ENCODE measurements around the gene RBPJ. TPM values are rescaled to one million over a fixed set of nuclear protein-coding genes. Genes with fewer than 3 reads are reported as not detected.

Gene RBPJ
- total RNA-seq, 4 donors from 2014 or later = 28.7 to 65.6 (median 37.1) TPM

DNA sequence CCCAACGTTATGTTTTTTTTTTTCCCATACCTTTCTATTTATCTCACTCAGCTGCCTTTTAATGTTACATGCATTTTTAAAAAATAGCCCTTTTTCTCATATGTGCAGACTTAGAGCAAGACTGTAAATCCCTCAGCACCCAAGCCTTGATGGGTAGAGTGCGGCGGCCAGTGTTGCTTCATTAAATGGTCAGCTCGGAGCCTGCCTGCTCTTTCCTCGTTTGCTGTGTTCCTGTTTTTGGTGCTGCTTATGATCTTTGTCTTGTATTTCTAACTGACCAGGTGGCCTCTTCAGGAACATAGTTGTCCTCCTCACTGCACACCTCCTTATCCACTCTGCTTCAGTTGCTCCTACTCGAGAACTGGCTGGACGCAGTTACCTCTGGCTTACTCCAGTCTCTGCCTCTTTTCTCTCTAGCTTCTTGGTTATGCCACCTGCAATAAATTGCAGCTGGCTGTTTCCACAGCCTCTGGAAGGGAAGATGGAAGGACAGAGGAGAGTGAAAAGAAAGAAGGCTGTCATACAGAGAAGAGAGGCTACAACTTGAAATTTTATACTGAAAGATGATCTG lies 10.7 kb downstream of the RBPJ start:
- no peak overlapping the region for H3K27ac ChIP-seq
- no peaks in the 10 kb centered on the region for H3K36me3 ChIP-seq
- intact Hi-C loops (cut with DNase I) = loop anchor here (5.0 kb wide), 1 partner anchor 76 kb away; no protein-coding TSS in a partner anchor
- 62 to 74% methylated on average over 7 of the region's 7 CpGs for WGBS, 2 donors
- H3K27me3 ChIP-seq = no peaks in the 10 kb centered on the region
- no peaks in the 10 kb centered on the region for H3K9me3 ChIP-seq
- H3K4me3 ChIP-seq = no peak overlapping the region
- DNase-seq = no peak
- TF ChIP-seq, protein P1, sequence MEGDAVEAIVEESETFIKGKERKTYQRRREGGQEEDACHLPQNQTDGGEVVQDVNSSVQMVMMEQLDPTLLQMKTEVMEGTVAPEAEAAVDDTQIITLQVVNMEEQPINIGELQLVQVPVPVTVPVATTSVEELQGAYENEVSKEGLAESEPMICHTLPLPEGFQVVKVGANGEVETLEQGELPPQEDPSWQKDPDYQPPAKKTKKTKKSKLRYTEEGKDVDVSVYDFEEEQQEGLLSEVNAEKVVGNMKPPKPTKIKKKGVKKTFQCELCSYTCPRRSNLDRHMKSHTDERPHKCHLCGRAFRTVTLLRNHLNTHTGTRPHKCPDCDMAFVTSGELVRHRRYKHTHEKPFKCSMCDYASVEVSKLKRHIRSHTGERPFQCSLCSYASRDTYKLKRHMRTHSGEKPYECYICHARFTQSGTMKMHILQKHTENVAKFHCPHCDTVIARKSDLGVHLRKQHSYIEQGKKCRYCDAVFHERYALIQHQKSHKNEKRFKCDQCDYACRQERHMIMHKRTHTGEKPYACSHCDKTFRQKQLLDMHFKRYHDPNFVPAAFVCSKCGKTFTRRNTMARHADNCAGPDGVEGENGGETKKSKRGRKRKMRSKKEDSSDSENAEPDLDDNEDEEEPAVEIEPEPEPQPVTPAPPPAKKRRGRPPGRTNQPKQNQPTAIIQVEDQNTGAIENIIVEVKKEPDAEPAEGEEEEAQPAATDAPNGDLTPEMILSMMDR (IDR thresholded peaks at IDR 0.05) = no peak
- H3K4me1 ChIP-seq = peaks cover 0 to 52% (median 5%) of the 10 kb centered on the region in 3 donors

DNA sequence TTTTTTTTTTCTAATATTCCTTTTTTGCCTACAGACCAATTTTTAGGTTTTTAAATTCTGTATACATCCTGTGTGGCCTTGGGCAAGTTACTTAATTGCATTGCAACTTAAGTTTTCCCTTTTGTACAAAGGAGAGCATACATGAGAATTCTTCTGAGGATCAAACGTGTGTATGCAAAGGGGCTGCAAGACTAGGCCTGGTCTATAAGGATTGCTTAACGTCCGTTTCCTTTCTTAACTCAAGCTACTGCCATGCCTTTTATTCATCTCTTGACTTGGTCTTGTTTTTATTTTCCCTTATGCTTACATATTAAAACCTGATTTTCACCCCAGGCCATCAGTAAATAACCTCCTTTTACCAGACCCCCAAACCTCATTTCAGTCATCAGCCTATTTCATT lies 13.6 kb downstream of the RBPJ start:
- no peaks in the 10 kb centered on the region for H3K36me3 ChIP-seq
- no peaks in the 10 kb centered on the region for H3K9me3 ChIP-seq
- no peak overlapping the region for H3K27ac ChIP-seq
- no peaks in the 10 kb centered on the region for H3K27me3 ChIP-seq
- DNase-seq = no peak
- H3K4me3 ChIP-seq = no peak overlapping the region
- WGBS, 2 donors = 32 to 47% methylated on average over 3 of the region's 3 CpGs
- intact Hi-C loops (cut with DNase I) = loop anchor here (5.0 kb wide), 1 partner anchor 73 kb away; no protein-coding TSS in a partner anchor
- peaks cover 0 to 36% (median 0%) of the 10 kb centered on the region in 3 donors for H3K4me1 ChIP-seq
- TF ChIP-seq, protein P1 (IDR thresholded peaks at IDR 0.05) = no peak
- no peak for TF ChIP-seq POLR2A (IDR thresholded peaks at IDR 0.05)

DNA sequence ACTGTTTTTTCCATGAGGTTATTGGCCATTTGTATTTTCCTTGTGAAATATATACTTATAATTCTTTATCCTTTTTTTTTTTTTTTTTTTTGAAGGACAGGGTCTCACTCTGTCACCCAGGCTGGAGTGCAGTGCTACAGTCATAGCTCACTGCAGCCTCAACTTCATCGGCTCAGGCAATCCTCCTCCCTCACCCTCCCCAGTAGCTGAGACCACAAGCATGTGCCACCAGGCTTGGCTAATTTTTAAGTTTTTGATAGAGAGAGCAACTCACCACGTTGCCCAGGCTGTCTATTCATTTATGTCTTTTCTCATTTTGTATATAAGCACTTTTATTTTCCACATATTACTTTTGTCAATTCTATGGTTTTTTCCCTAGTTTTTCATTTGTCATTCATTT lies 16.8 kb downstream of the RBPJ start:
- peaks cover 0 to 37% (median 3%) of the 10 kb centered on the region in 3 donors for H3K4me1 ChIP-seq
- H3K27me3 ChIP-seq = no peaks in the 10 kb centered on the region
- intact Hi-C loops (cut with DNase I) = no loop called here
- 70 to 73% methylated on average over 1 to 2 of the region's 2 CpGs for WGBS, 2 donors
- H3K9me3 ChIP-seq = no peaks in the 10 kb centered on the region
- no peak for DNase-seq
- no peak overlapping the region for H3K27ac ChIP-seq
- TF ChIP-seq POLR2A (IDR thresholded peaks at IDR 0.05) = no peak
- TF ChIP-seq, protein P1 (IDR thresholded peaks at IDR 0.05) = no peak
- H3K36me3 ChIP-seq = no peaks in the 10 kb centered on the region
- H3K4me3 ChIP-seq = no peak overlapping the region

DNA sequence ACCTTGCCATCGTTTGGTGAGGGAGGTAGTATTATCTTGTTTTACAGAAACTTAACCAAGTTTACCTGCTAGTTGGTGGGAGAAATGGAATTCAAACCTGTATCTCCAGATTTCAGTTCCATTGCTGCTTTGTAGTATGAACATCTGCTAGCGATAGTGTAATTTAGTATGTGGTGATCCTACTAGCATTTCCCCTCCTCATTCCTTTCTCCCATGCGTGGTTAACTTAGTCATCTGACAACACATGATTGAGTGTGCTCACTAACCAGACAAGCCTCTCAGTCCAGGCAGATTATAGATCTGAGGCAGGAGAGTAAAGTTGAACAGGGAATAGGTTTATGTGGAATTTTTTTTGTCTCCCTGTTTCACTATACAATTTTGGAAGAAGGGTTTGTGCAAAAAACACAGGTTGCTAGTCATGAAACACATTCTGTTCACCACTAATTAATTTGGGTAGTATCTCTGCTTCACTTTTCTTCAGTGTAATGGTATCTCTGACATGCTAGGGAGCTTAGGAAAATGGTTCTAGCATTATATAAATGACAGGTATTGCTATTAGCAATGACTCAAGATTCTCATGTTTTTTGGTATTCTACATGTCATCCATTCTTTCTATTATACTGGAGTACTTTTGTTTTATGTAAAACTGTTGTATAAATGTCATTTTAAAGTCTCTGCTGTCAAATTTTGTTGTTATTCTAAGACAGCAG lies 21.7 kb downstream of the RBPJ start:
- no peak for TF ChIP-seq POLR2A (IDR thresholded peaks at IDR 0.05)
- TF ChIP-seq, protein P1 (IDR thresholded peaks at IDR 0.05) = no peak
- Histone ChIP-seq H3K9me3 (no peaks in the 10 kb centered on the region), H3K36me3 (no peaks in the 10 kb centered on the region), H3K27ac (no peak overlapping the region), H3K4me1 (peaks cover 0 to 63% (median 21%) of the 10 kb centered on the region in 3 donors), H3K4me3 (no peak overlapping the region), H3K27me3 (no peaks in the 10 kb centered on the region)
- WGBS, 2 donors = 17 to 20% methylated on average over 3 of the region's 3 CpGs
- intact Hi-C loops (cut with DNase I) = no loop called here
- DNase-seq = no peak

DNA sequence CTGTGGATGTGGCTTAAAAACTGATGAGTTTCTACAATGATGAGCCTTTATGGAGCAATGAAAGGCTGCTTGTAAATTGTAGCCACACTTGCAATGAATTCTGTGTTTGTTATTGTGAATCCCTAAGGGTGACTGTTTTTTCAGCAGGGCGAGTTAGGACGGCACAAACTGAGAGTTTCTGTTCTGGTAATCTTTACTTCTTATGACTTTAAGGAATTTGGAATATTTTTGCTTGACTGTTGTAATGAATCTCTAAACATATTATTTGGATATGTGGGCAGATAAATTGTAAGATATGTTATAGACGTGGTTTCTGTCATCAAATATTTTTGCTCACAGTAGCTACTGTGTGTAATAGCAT lies 22.2 kb downstream of the RBPJ start:
- peaks cover 0 to 63% (median 21%) of the 10 kb centered on the region in 3 donors for H3K4me1 ChIP-seq
- H3K36me3 ChIP-seq = no peaks in the 10 kb centered on the region
- no peak for TF ChIP-seq POLR2A (IDR thresholded peaks at IDR 0.05)
- TF ChIP-seq, protein P1 (IDR thresholded peaks at IDR 0.05) = no peak
- H3K27ac ChIP-seq = no peak overlapping the region
- intact Hi-C loops (cut with DNase I) = no loop called here
- H3K9me3 ChIP-seq = no peaks in the 10 kb centered on the region
- H3K4me3 ChIP-seq = no peak overlapping the region
- DNase-seq = no peak
- 19 to 25% methylated on average over 3 of the region's 3 CpGs for WGBS, 2 donors
- H3K27me3 ChIP-seq = no peaks in the 10 kb centered on the region

All from esophagus squamous epithelium (tissue), 5 donors.